Stimulated activated CD8-positive, alpha-beta memory T cell treated with anti-CD3 and anti-CD28 coated beads, Interleukin-2, amount 100 ng/mL, for 1 hour (primary cell): ENCODE data around the gene SETD3.

Experiments
- DNase-seq, 2 donors: peaks; one replicate each; pipeline ENCODE4 v3.0.0-alpha.2; 2020; ENCODE audit warnings: low read depth in 2 of 2

SETD3 gene

GRCh38 chr14:99479906-99480869 lies at the start of gene SETD3:
Gene SETD3 (minus strand): TSS chr14:99480859. CDS start chr14:99465805, 15,054 bp downstream.
- DNase-seq = peak in 1 of 2 donors; percentile 3

GRCh38 chr14:99529899-99530298 lies 49.2 kb upstream of the SETD3 start:
- no peak for DNase-seq

GRCh38 chr14:99527427-99528076 lies 46.9 kb upstream of the SETD3 start:
- DNase-seq = no peak

GRCh38 chr14:99527026-99527425 lies 46.4 kb upstream of the SETD3 start:
- DNase-seq = no peak

GRCh38 chr14:99525699-99526080 lies 45.0 kb upstream of the SETD3 start:
- DNase-seq = no peak

- no peak for DNase-seq
Measured at GRCh38 chr14:99524804-99525698, 44.4 kb upstream of the SETD3 start.

GRCh38 chr14:99524091-99524661 lies 43.5 kb upstream of the SETD3 start:
- no peak for DNase-seq

GRCh38 chr14:99523704-99524055 lies 43.0 kb upstream of the SETD3 start:
- no peak for DNase-seq

GRCh38 chr14:99522934-99523703 lies 42.5 kb upstream of the SETD3 start:
- no peak for DNase-seq

GRCh38 chr14:99522457-99522891 lies 41.8 kb upstream of the SETD3 start:
- DNase-seq = no peak

GRCh38 chr14:99522025-99522401 lies 41.4 kb upstream of the SETD3 start:
- no peak for DNase-seq

- no peak for DNase-seq
Measured at GRCh38 chr14:99521176-99522024, 40.7 kb upstream of the SETD3 start.

GRCh38 chr14:99520571-99521081 lies 40.0 kb upstream of the SETD3 start:
- DNase-seq = no peak

- no peak for DNase-seq
Measured at GRCh38 chr14:99519931-99520421, 39.3 kb upstream of the SETD3 start.

- no peak for DNase-seq
Measured at GRCh38 chr14:99519347-99519881, 38.8 kb upstream of the SETD3 start.

GRCh38 chr14:99518441-99519346 lies 38.0 kb upstream of the SETD3 start:
- peak; percentile 57 to 61 for DNase-seq

- no peak for DNase-seq
Measured at GRCh38 chr14:99517643-99518381, 37.2 kb upstream of the SETD3 start.
